ENCODE results near the gene SORL1-AS1.

The SORL1-AS1 gene

DNA sequence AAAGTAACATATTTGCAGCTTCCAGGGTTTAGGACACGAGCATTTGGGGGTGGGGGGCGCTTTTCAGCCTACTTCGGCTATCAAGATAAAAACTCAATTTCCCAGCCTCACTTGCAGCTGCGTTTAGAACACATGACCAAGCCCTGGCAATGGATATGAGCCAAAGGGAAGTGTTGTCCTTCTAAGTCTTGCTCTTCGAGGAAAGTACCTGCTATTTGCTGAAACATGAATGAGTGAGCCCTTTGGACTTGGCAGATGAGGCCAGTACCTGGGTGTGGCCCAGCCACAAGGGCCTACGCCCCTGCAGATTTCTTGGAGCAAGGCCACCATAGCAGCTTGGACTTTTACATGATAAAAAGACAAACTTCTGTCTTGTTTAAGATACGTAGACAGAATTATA is 60.9 kb downstream of the SORL1-AS1 start:
- DNase-seq (ENCODE audit: low spot score), result peak; percentile 17

DNA sequence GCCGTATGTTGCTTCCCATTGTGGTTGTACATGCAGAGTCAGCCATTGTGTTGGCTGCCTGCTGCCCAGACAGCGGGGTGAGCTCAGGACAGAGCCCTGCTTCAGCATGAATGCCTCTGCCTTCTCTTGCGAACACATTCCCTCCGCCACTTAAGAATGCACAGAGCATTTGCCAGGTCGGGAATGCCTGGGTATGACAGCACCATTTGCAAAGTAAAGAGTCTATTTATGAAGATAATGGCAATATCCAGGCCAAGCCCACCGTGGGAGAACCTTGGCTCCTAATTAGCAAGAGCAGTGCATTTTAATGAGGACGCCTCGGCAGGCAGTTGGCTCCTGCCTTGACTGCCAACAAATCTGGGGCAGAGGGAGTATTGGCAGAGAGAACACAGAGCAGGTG is 63.1 kb downstream of the SORL1-AS1 start:
- no peak for DNase-seq (ENCODE audit: low spot score)
